Nephron progenitor cell (in vitro differentiated cells): ENCODE measurements around the gene CTDSPL.

Experiments used
- DNase-seq: peaks from one replicate; pipeline ENCODE4 v3.0.0; 2021
- H3K27ac Mint-ChIP-seq: 2 replicates; pipeline ENCODE4 v1.8.0; 2021; ENCODE audit warnings: mild to moderate bottlenecking, moderate library complexity, mixed read lengths
- H3K27me3 Mint-ChIP-seq: 2 replicates; pipeline ENCODE4 v1.8.0; 2021; ENCODE audit warnings: mild to moderate bottlenecking, low read depth, mixed read lengths; ENCODE audit not compliant: poor library complexity
- H3K36me3 Mint-ChIP-seq: 2 replicates; pipeline ENCODE4 v1.8.0; 2021; ENCODE audit warnings: low read depth, mixed read lengths
- H3K4me1 Mint-ChIP-seq: 2 replicates; pipeline ENCODE4 v1.8.0; 2021; ENCODE audit warnings: mixed read lengths
- H3K4me3 Mint-ChIP-seq: 2 replicates; pipeline ENCODE4 v1.8.0; 2021; ENCODE audit warnings: mild to moderate bottlenecking, moderate library complexity, mixed read lengths
- H3K9me3 Mint-ChIP-seq: 2 replicates; pipeline ENCODE4 v1.8.0; 2021; ENCODE audit warnings: mild to moderate bottlenecking, moderate library complexity, mixed read lengths
- CTCF ChIP-seq: fragments of 200-600 bp; sonication (generic); IDR thresholded peaks from 2 replicates; pipeline ENCODE4 v1.5.0; 2021; ENCODE audit warnings: antibody characterized with exemption

CTDSPL gene

GRCh38 chr3:37955918-37956707 lies 94.4 kb downstream of the CTDSPL start:
- H3K27ac Mint-ChIP-seq, result peak overlapping the region; percentile 16
- H3K4me3 Mint-ChIP-seq, result no peak overlapping the region
- DNase-seq, result no peak
- peaks cover 2% of the 10 kb centered on the region for H3K27me3 Mint-ChIP-seq
- H3K36me3 Mint-ChIP-seq, result peaks cover 40% of the 10 kb centered on the region
- TF ChIP-seq CTCF, result no peak
- peaks cover 8% of the 10 kb centered on the region for H3K9me3 Mint-ChIP-seq
- H3K4me1 Mint-ChIP-seq, result peaks cover 18% of the 10 kb centered on the region

- no peak overlapping the region for H3K4me3 Mint-ChIP-seq
- H3K4me1 Mint-ChIP-seq, result peaks cover 26% of the 10 kb centered on the region
- H3K9me3 Mint-ChIP-seq, result peaks cover 6% of the 10 kb centered on the region
- TF ChIP-seq CTCF, result no peak
- H3K27ac Mint-ChIP-seq, result no peak overlapping the region
- H3K27me3 Mint-ChIP-seq, result peaks cover 2% of the 10 kb centered on the region
- DNase-seq, result no peak
- peaks cover 34% of the 10 kb centered on the region for H3K36me3 Mint-ChIP-seq
Measured at GRCh38 chr3:37956723-37957538, 95.3 kb downstream of the CTDSPL start.

GRCh38 chr3:37957539-37957936 lies 95.9 kb downstream of the CTDSPL start:
- no peak overlapping the region for H3K27ac Mint-ChIP-seq
- H3K4me1 Mint-ChIP-seq, result peaks cover 32% of the 10 kb centered on the region
- peaks cover 2% of the 10 kb centered on the region for H3K27me3 Mint-ChIP-seq
- H3K4me3 Mint-ChIP-seq, result no peak overlapping the region
- DNase-seq, result no peak
- peaks cover under 1% of the 10 kb centered on the region for H3K9me3 Mint-ChIP-seq
- no peak for TF ChIP-seq CTCF
- peaks cover 28% of the 10 kb centered on the region for H3K36me3 Mint-ChIP-seq

- TF ChIP-seq CTCF, result no peak
- peaks cover 2% of the 10 kb centered on the region for H3K27me3 Mint-ChIP-seq
- H3K36me3 Mint-ChIP-seq, result peaks cover 12% of the 10 kb centered on the region
- H3K4me1 Mint-ChIP-seq, result peaks cover 40% of the 10 kb centered on the region
- no peak overlapping the region for H3K4me3 Mint-ChIP-seq
- peak overlapping the region; percentile 84 for H3K27ac Mint-ChIP-seq
- no peaks in the 10 kb centered on the region for H3K9me3 Mint-ChIP-seq
- DNase-seq, result no peak
Measured at GRCh38 chr3:37961622-37962431, 100.1 kb downstream of the CTDSPL start.

- DNase-seq, result no peak
- Mint-ChIP-seq H3K27ac (peak overlapping the region; percentile 73), H3K9me3 (no peaks in the 10 kb centered on the region), H3K36me3 (peaks cover 13% of the 10 kb centered on the region), H3K27me3 (peaks cover 2% of the 10 kb centered on the region), H3K4me1 (peaks cover 34% of the 10 kb centered on the region), H3K4me3 (no peak overlapping the region)
- no peak for TF ChIP-seq CTCF
Measured at GRCh38 chr3:37963016-37963415, 101.3 kb downstream of the CTDSPL start.
